GM23338 (cell line): Measurements from ENCODE around the gene CPNE8. TPM values are rescaled to one million over a fixed set of nuclear protein-coding genes. Genes with fewer than 3 reads are reported as not detected.

ENCODE experiments used
- ATAC-seq: fragments of 200-7000 bp; cut with Tn5 transposase; 3 replicates; pipeline ENCODE4 v1.9.1; 2020
- DNase-seq: peaks from one replicate; pipeline ENCODE4 v3.0.0-alpha.2; 2015; ENCODE audit warnings: low spot score
- H2AFZ ChIP-seq: fragments of 200-600 bp; sonication (generic); 2 replicates; pipeline ENCODE4 v1.8.0; 2016; ENCODE audit warnings: antibody characterized with exemption, mild to moderate bottlenecking, moderate library complexity
- H3F3A ChIP-seq: fragments of 200-600 bp; sonication (generic); replicated peaks from 2 replicates; pipeline ENCODE4 v1.8.0; 2017; ENCODE audit warnings: antibody characterized with exemption, mixed run types, low read depth
- H3K27ac ChIP-seq: fragments of 200-600 bp; sonication (generic); 2 replicates; pipeline ENCODE4 v1.6.1; 2016; ENCODE audit warnings: low read depth
- H3K27me3 ChIP-seq: fragments of 200-600 bp; sonication (generic); 2 replicates; pipeline ENCODE4 v1.8.0; 2016; ENCODE audit warnings: mild to moderate bottlenecking, mixed run types, moderate library complexity; ENCODE audit not compliant: insufficient read depth
- H3K36me3 ChIP-seq: fragments of 200-600 bp; sonication (generic); 2 replicates; pipeline ENCODE4 v1.8.0; 2016; ENCODE audit warnings: mild to moderate bottlenecking; ENCODE audit not compliant: insufficient read depth
- H3K4me1 ChIP-seq: fragments of 200-600 bp; sonication (generic); 2 replicates; pipeline ENCODE4 v1.8.0; 2016; ENCODE audit warnings: mild to moderate bottlenecking, moderate library complexity; ENCODE audit not compliant: insufficient read depth
- H3K4me2 ChIP-seq: fragments of 200-600 bp; sonication (generic); 2 replicates; pipeline ENCODE4 v1.7.1; 2017; ENCODE audit warnings: mixed run types
- H3K4me3 ChIP-seq: fragments of 200-600 bp; sonication (generic); 2 replicates; pipeline ENCODE4 v1.6.1; 2016; ENCODE audit warnings: mixed run types
- H3K79me2 ChIP-seq: fragments of 200-600 bp; sonication (generic); replicated peaks from 2 replicates; pipeline ENCODE4 v1.8.0; 2017; ENCODE audit warnings: mild to moderate bottlenecking; ENCODE audit not compliant: insufficient read depth
- H3K9me2 ChIP-seq: fragments of 200-600 bp; sonication (generic); 2 replicates; pipeline ENCODE4 v1.8.0; 2017; ENCODE audit not compliant: insufficient read depth
- H4K20me1 ChIP-seq: fragments of 200-600 bp; sonication (generic); replicated peaks from 2 replicates; pipeline ENCODE4 v1.8.0; 2017; ENCODE audit warnings: mild to moderate bottlenecking; ENCODE audit not compliant: insufficient read depth
- H3K27ac Mint-ChIP-seq: 2 replicates; pipeline ENCODE4 v1.8.0; 2020; ENCODE audit warnings: inconsistent platforms, mild to moderate bottlenecking, moderate library complexity, mixed read lengths
- H3K27me3 Mint-ChIP-seq: 3 replicates; pipeline ENCODE4 v1.8.0; 2022; ENCODE audit warnings: low read depth, mild to moderate bottlenecking, moderate library complexity, mixed read lengths, inconsistent platforms; ENCODE audit not compliant: insufficient read depth, poor library complexity
- H3K36me3 Mint-ChIP-seq: 3 replicates; pipeline ENCODE4 v1.8.0; 2021; ENCODE audit warnings: low read depth, mild to moderate bottlenecking, inconsistent platforms, moderate library complexity, mixed read lengths
- H3K4me1 Mint-ChIP-seq: 3 replicates; pipeline ENCODE4 v1.8.0; 2020; ENCODE audit warnings: mild to moderate bottlenecking, inconsistent platforms, mixed read lengths
- H3K4me3 Mint-ChIP-seq: 3 replicates; pipeline ENCODE4 v1.8.0; 2021; ENCODE audit warnings: moderate library complexity, mild to moderate bottlenecking, inconsistent platforms, mixed read lengths
- H3K9me3 Mint-ChIP-seq: 3 replicates; pipeline ENCODE4 v1.8.0; 2020; ENCODE audit warnings: moderate library complexity, mild to moderate bottlenecking, inconsistent platforms, mixed read lengths
- ETS1 ChIP-seq: IDR thresholded peaks from 2 replicates; pipeline ENCODE4 v1.6.1; 2016; ENCODE audit warnings: antibody characterized with exemption
- EZH2 ChIP-seq: fragments of 200-600 bp; sonication (generic); IDR thresholded peaks from one replicate; pipeline ENCODE4 v1.8.0; 2017; ENCODE audit warnings: antibody characterized with exemption, mild to moderate bottlenecking, low read depth; ENCODE audit not compliant: unreplicated experiment
- POLR2AphosphoS5 ChIP-seq: IDR thresholded peaks from 2 replicates; pipeline ENCODE4 v1.6.1; 2016; ENCODE audit warnings: antibody characterized with exemption, low read depth
- ZNF331 ChIP-seq: fragments of 250-450 bp; sonication (Bioruptor Pico); IDR thresholded peaks from 2 replicates; pipeline ENCODE4 v1.5.0; 2020; ENCODE audit warnings: low read depth, mild to moderate bottlenecking, moderate library complexity
- ZNF462 ChIP-seq: fragments of 250-450 bp; sonication (Bioruptor Pico); IDR thresholded peaks from 2 replicates; pipeline ENCODE4 v1.5.0; 2020; ENCODE audit warnings: mild to moderate bottlenecking, moderate library complexity
- polyA plus RNA-seq: library from polyadenylated mRNA; unstranded; fragments of >200 nt; fragmentation: Nextera tagmentation; extraction: Ambion mirVana; gene quantifications from 2 replicates; pipeline ENCODE4 v1.2.1, GENCODE V29; 2016
- total RNA-seq: library from RNA; depleted of rRNA; stranded (reverse); fragments of >200 nt; shearing (Covaris generic); gene quantifications from 2 replicates; pipeline ENCODE4 v1.2.3, GENCODE V29; 2014

The CPNE8 gene
- total and polyA plus RNA-seq, 2 experiments from 2014 or later: 8.7 to 10.1 TPM

- ATAC-seq: no peak
- Histone ChIP-seq H3K4me1 (peaks cover 13% of the 10 kb centered on the region; the same call in 1 of the 2 replicates), H3K4me3 (no peak overlapping the region), H3K36me3 (no peaks in the 10 kb centered on the region), H3K9me2 (no peaks in the 10 kb centered on the region), H3K4me2 (no peak overlapping the region), H4K20me1 (no peaks in the 10 kb centered on the region), H2AFZ (no peak overlapping the region), H3K27ac (no peak overlapping the region), H3K27me3 (no peaks in the 10 kb centered on the region), H3F3A (no peaks in the 10 kb centered on the region), H3K79me2 (no peaks in the 10 kb centered on the region)
- Mint-ChIP-seq H3K9me3 (peaks cover 10% of the 10 kb centered on the region; the same call in 1 of the 3 replicates), H3K27me3 (no peaks in the 10 kb centered on the region), H3K4me3 (no peak overlapping the region), H3K36me3 (peaks cover 16% of the 10 kb centered on the region), H3K4me1 (peaks cover 19% of the 10 kb centered on the region), H3K27ac (no peak overlapping the region)
- DNase-seq: no peak
- TF ChIP-seq ZNF331 (CRISPR knock-in tag): no peak
- no peak for TF ChIP-seq EZH2
- no peak for TF ChIP-seq ETS1
- TF ChIP-seq POLR2AphosphoS5: no peak
Observed at GRCh38 chr12:38746744-38747143, 158.6 kb downstream of the CPNE8 start.

- Histone ChIP-seq H3K4me3 (no peak overlapping the region), H3K27ac (no peak overlapping the region), H3K4me2 (no peak overlapping the region), H3K27me3 (no peaks in the 10 kb centered on the region), H3K9me2 (no peaks in the 10 kb centered on the region), H2AFZ (no peak overlapping the region), H3K36me3 (no peaks in the 10 kb centered on the region), H3K79me2 (no peaks in the 10 kb centered on the region), H3F3A (no peaks in the 10 kb centered on the region), H4K20me1 (no peaks in the 10 kb centered on the region), H3K4me1 (peaks cover 13% of the 10 kb centered on the region; the same call in 1 of the 2 replicates)
- H3K9me3 Mint-ChIP-seq: peaks cover 7% of the 10 kb centered on the region; the same call in 1 of the 3 replicates
- no peaks in the 10 kb centered on the region for H3K27me3 Mint-ChIP-seq
- H3K36me3 Mint-ChIP-seq: peaks cover 11% of the 10 kb centered on the region
- H3K4me3 Mint-ChIP-seq: no peak overlapping the region
- ATAC-seq: peak; percentile 96
- TF ChIP-seq ZNF462 (CRISPR knock-in tag): 0 out of 2 replicates have a peak, but pooled peaks have one; percentile 24
- no peak for TF ChIP-seq ZNF331 (CRISPR knock-in tag)
- H3K4me1 Mint-ChIP-seq: peaks cover 19% of the 10 kb centered on the region
- DNase-seq: peak; percentile 59
- no peak overlapping the region for H3K27ac Mint-ChIP-seq
Observed at GRCh38 chr12:38745601-38746000, 159.8 kb downstream of the CPNE8 start.
